Psoas muscle (tissue), 8 donors: Measurements from ENCODE around the gene PAIP2. TPM values are rescaled to one million over a fixed set of nuclear protein-coding genes. Genes with fewer than 3 reads are reported as not detected.

Experiments used
- ATAC-seq, 4 donors: fragments of 200-7000 bp; cut with Tn5 transposase; one replicate each; pipeline ENCODE4 v1.9.1; 2020; ENCODE audit warnings: moderate library complexity in 3 of 4, mild to moderate bottlenecking in 2 of 4
- DNase-seq, 2 donors: peaks; one replicate each; pipeline ENCODE4 v3.0.0-alpha.2; 2020
- H3K27ac ChIP-seq: fragments of 200-600 bp; one replicate; pipeline ENCODE4 v1.8.0; 2022
- H3K27me3 ChIP-seq, 3 donors: fragments of 200-600 bp in 1 of 3; one replicate each; pipeline versions ENCODE4 v1.6.1 to v1.8.0; 2013 to 2022; ENCODE audit warnings: low read length in 2 of 3, mild to moderate bottlenecking in 2 of 3, moderate library complexity in 1 of 3; ENCODE audit not compliant: insufficient read depth in 3 of 3
- H3K36me3 ChIP-seq, 2 donors: fragments of 200-600 bp in 1 of 2; one replicate each; pipeline versions ENCODE4 v1.6.1 to v1.8.0; 2013 to 2022; ENCODE audit warnings: low read depth in 1 of 2, mild to moderate bottlenecking in 1 of 2, moderate library complexity in 1 of 2; ENCODE audit not compliant: insufficient read depth in 1 of 2
- H3K4me1 ChIP-seq: fragments of 200-600 bp; one replicate; pipeline ENCODE4 v1.8.0; 2022
- H3K4me3 ChIP-seq: fragments of 200-600 bp; one replicate; pipeline ENCODE4 v1.8.0; 2022; ENCODE audit warnings: mild to moderate bottlenecking
- H3K9me3 ChIP-seq: fragments of 200-600 bp; one replicate; pipeline ENCODE4 v1.8.0; 2022
- CTCF ChIP-seq: fragments of 200-600 bp; IDR thresholded peaks from one replicate; pipeline ENCODE4 v1.8.0; 2022; ENCODE audit warnings: antibody characterized with exemption
- WGBS, 3 donors: extraction: QIAGEN DNeasy Blood & Tissue Kit; methylation state at CpG; one replicate each; pipeline versions ENCODE4 v1.1.6 to v1.1.7; 2013; 5-methylcytosine and 5-hydroxymethylcytosine counted together
- intact Hi-C, 2 donors: fragments of 100-400 bp; cut with DNase I; formaldehyde crosslinking; loops; one replicate each; pipeline versions ENCODE4 v1.11.0 to v1.14.2; 2022
- polyA plus RNA-seq, 3 donors: library from polyadenylated mRNA; stranded (reverse); fragments of 200-250 nt; gene quantifications; one replicate each; pipeline ENCODE4 v1.2.3, GENCODE V29; 2013
- total RNA-seq, 4 donors: library from RNA; stranded (reverse); fragmentation: NEBNext Ultra II Directional in 2 of 4; extraction: Animal tissue kit (Norgen Biotek cat#: 25700) in 2 of 4; gene quantifications; one replicate each; pipeline versions ENCODE4 v1.2.1 to v1.2.4, GENCODE V29; 2021 to 2023
- donor health status: healthy with polysubstance abuse.
- donor health status: DM: no; HTN: no; CAD: no; lungs with moderate emphysema.
- donor health status: Bipolar disorder and iron deficiency.
- donor health status: healthy.
- donor health status: DM: yes; HTN: yes; CAD: no.
- donor health status: DM: no; HTN: no; CAD: no.
- donor health status: DM: no; HTN: no; CAD: no.
- donor health status: DM: yes; HTN: yes; CAD: no.

The PAIP2 gene
- total and polyA plus RNA-seq, 7 donors: 111 to 252 (median 117) TPM

DNA sequence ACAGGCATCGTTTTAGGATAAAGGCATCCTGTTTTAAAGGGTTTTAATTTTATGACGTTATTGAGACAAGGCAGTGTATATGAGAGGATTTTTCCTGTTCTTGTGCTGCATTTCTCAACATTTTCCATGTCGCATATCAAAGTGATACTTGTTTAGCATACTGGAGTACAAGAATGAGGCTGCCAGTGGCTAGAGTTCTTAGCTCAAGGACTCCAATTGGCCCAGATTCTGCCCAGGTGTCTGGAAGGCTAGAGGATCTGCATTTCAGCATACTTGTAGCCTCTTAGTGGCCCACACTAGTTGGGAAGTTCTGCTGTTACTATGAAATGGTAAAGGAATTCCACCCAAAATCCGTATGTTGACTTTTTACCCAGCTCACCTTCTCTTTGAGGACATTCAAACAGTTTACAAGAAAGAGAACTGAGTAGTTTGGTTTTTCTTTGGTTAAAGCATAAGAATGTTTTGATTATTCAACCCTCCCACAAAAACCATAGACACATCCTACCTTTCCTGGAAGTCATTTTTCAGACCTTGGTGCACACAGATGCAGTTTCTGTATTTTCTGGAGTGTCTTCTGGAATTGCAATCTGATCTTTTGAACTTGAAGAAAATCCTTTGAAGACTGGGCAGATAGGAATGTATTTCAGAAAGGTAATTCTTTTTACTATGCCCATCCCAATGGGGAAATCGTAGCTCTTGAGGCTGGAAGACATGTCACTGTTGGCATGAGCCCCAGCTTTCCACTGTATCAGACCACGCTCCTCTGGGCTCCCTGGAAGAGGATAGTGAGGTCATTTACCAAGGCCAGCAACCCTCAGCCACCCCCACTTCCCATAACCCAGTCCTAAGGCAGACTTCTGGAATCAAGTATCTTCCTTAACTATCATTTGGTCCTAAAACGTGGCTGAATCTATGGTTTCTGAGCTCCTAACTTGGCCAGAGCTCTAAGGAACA is 30.1 kb downstream of the PAIP2 start:
- intact Hi-C loops: no loop called here
- TF ChIP-seq CTCF: no peak
- H3K4me3 ChIP-seq: no peak overlapping the region
- 60 to 68% (median 64%) methylated on average over 7 of the region's 7 CpGs for WGBS, 3 donors
- H3K36me3 ChIP-seq: peaks cover under 1 to 54% of the 10 kb centered on the region in 2 donors
- peak overlapping the region; percentile 77 for H3K27ac ChIP-seq
- DNase-seq: no peak
- peaks cover 33% of the 10 kb centered on the region for H3K4me1 ChIP-seq
- no peak for ATAC-seq
- no peaks in the 10 kb centered on the region for H3K27me3 ChIP-seq
- H3K9me3 ChIP-seq: no peaks in the 10 kb centered on the region

DNA sequence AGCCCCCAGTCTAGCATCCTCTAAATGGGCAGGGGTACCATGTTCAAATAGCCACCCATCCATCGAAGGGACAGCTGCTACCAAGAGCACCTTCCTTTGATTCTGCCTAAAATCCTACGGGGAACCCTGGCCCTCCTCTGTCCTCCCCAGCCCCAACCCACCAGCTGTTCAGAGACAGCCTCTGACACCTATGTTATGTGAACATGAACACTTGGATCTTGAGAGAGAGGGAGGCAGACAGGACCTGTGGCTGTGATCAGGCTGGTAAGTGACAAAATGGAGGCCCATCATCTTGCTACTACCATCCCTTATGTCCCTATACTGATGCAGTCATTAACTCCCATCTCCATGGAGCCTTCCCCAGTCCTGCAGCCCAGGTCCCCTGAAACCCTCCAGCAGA is 33.3 kb downstream of the PAIP2 start:
- H3K36me3 ChIP-seq: peaks cover 0 to 24% of the 10 kb centered on the region in 2 donors
- no peak overlapping the region for H3K4me3 ChIP-seq
- ATAC-seq (no peak), DNase-seq (no peak)
- intact Hi-C loops: no loop called here
- peak overlapping the region; percentile 77 for H3K27ac ChIP-seq
- H3K9me3 ChIP-seq: no peaks in the 10 kb centered on the region
- H3K4me1 ChIP-seq: peaks cover 32% of the 10 kb centered on the region
- 86 to 94% (median 89%) methylated on average over 2 of the region's 2 CpGs for WGBS, 3 donors
- no peaks in the 10 kb centered on the region for H3K27me3 ChIP-seq
- TF ChIP-seq CTCF: no peak

- WGBS, 3 donors: 92 to 96% (median 95%) methylated on average over 7 of the region's 7 CpGs
- Histone ChIP-seq H3K36me3 (peaks cover 0 to 11% of the 10 kb centered on the region in 2 donors), H3K27me3 (no peaks in the 10 kb centered on the region), H3K27ac (no peak overlapping the region), H3K9me3 (no peaks in the 10 kb centered on the region), H3K4me1 (peaks cover 32% of the 10 kb centered on the region), H3K4me3 (no peak overlapping the region)
- DNase-seq (no peak), ATAC-seq (no peak)
- TF ChIP-seq CTCF: no peak
- intact Hi-C loops: no loop called here
These were observed 34.7 kb downstream of the PAIP2 start for GRCh38 chr5:139376364-139376763.

GRCh38 chr5:139377226-139377625 is 35.6 kb downstream of the PAIP2 start:
- Histone ChIP-seq H3K4me3 (no peak overlapping the region), H3K36me3 (peaks cover 0 to 2% of the 10 kb centered on the region in 2 donors), H3K4me1 (peaks cover 29% of the 10 kb centered on the region), H3K9me3 (no peaks in the 10 kb centered on the region), H3K27me3 (no peaks in the 10 kb centered on the region), H3K27ac (no peak overlapping the region)
- 34 to 71% (median 36%) methylated on average over 3 of the region's 3 CpGs for WGBS, 3 donors
- DNase-seq (no peak), ATAC-seq (no peak)
- TF ChIP-seq CTCF: no peak
- intact Hi-C loops: no loop called here
